HepG2 (cell line): ENCODE results near the gene TBCCD1. TPM values are rescaled to one million over a fixed set of nuclear protein-coding genes. Genes with fewer than 3 reads are reported as not detected.

ENCODE experiments used
- BCL6 ChIP-seq: IDR thresholded peaks from 2 replicates; pipeline ENCODE4 v1.6.1; 2016; ENCODE audit warnings: missing genetic modification reagents, missing compliant biosample characterization
- FOXC1 ChIP-seq: sonication (generic); formaldehyde crosslinking; IDR thresholded peaks from 2 replicates; pipeline ENCODE4 v1.8.0; 2022; ENCODE audit warnings: mild to moderate bottlenecking, missing genetic modification reagents, borderline replicate concordance
- FOXM1 ChIP-seq: sonication (generic); formaldehyde crosslinking; IDR thresholded peaks from 2 replicates; pipeline ENCODE4 v1.5.0; 2020; ENCODE audit warnings: missing genetic modification reagents
- FOXO4 ChIP-seq: sonication (generic); formaldehyde crosslinking; conservative IDR thresholded peaks from 2 replicates; pipeline ENCODE4 v1.8.1; 2023; ENCODE audit warnings: missing genetic modification reagents
- HIVEP1 ChIP-seq: sonication (generic); formaldehyde crosslinking; IDR thresholded peaks from 2 replicates; pipeline ENCODE4 v1.4.0; 2020; ENCODE audit warnings: mild to moderate bottlenecking, missing genetic modification reagents
- NR1H2 ChIP-seq: sonication (generic); formaldehyde crosslinking; IDR thresholded peaks from 2 replicates; pipeline ENCODE4 v1.8.1; 2022; ENCODE audit warnings: low read depth, missing genetic modification reagents, borderline replicate concordance
- RCOR2 ChIP-seq: IDR thresholded peaks from 2 replicates; pipeline ENCODE4 v1.6.1; 2016; ENCODE audit warnings: missing biosample characterization, missing genetic modification reagents
- SKI ChIP-seq: fragments of 450-650 bp; IDR thresholded peaks from one replicate; pipeline ENCODE4 v1.6.1; 2018; ENCODE audit warnings: mild to moderate bottlenecking; ENCODE audit not compliant: partially characterized antibody
- SKIL ChIP-seq: sonication (generic); formaldehyde crosslinking; IDR thresholded peaks from 2 replicates; pipeline ENCODE4 v1.8.0; 2022; ENCODE audit warnings: missing genetic modification reagents, mild to moderate bottlenecking, moderate library complexity, borderline replicate concordance
- SRSF4 ChIP-seq: fragments of 200-400 bp; formaldehyde crosslinking; IDR thresholded peaks from one replicate; pipeline ENCODE4 v1.6.1; 2018; ENCODE audit warnings: mild to moderate bottlenecking, low read depth, low read length, moderate library complexity; ENCODE audit not compliant: poor library complexity, severe bottlenecking
- TMF1 ChIP-seq: sonication (generic); formaldehyde crosslinking; IDR thresholded peaks from 2 replicates; pipeline ENCODE4 v1.8.1; 2022; ENCODE audit warnings: low read depth, missing genetic modification reagents
- ZBTB49 ChIP-seq: sonication (generic); formaldehyde crosslinking; IDR thresholded peaks from 2 replicates; pipeline ENCODE4 v1.4.0; 2020; ENCODE audit warnings: missing genetic modification reagents, borderline replicate concordance
- ZNF282 ChIP-seq: fragments of 450-650 bp; IDR thresholded peaks from 2 replicates; pipeline ENCODE4 v1.6.1; 2018; ENCODE audit not compliant: partially characterized antibody
- ZNF3 ChIP-seq: IDR thresholded peaks from 2 replicates; pipeline ENCODE4 v1.7.0; 2017; ENCODE audit warnings: inconsistent platforms
- ZNF317 ChIP-seq: sonication (generic); formaldehyde crosslinking; IDR thresholded peaks from 2 replicates; pipeline ENCODE4 v1.5.0; 2020; ENCODE audit warnings: mild to moderate bottlenecking, missing genetic modification reagents
- ZNF382 ChIP-seq: sonication (generic); formaldehyde crosslinking; IDR thresholded peaks from 2 replicates; pipeline ENCODE4 v1.5.0; 2020; ENCODE audit warnings: missing genetic modification reagents, mild to moderate bottlenecking, borderline replicate concordance
- ZNF619 ChIP-seq: sonication (generic); formaldehyde crosslinking; IDR thresholded peaks from 2 replicates; pipeline ENCODE4 v1.4.0; 2020; ENCODE audit warnings: mild to moderate bottlenecking, missing genetic modification reagents
- ZNF691 ChIP-seq: sonication (generic); formaldehyde crosslinking; IDR thresholded peaks from 2 replicates; pipeline ENCODE4 v1.4.0; 2020; ENCODE audit warnings: missing genetic modification reagents, low read depth, mild to moderate bottlenecking, borderline replicate concordance
- ZNF749 ChIP-seq: sonication (generic); formaldehyde crosslinking; IDR thresholded peaks from 2 replicates; pipeline ENCODE4 v1.8.0; 2022; ENCODE audit warnings: mild to moderate bottlenecking, missing genetic modification reagents, moderate library complexity, borderline replicate concordance
- ZXDC ChIP-seq: sonication (generic); formaldehyde crosslinking; IDR thresholded peaks from 2 replicates; pipeline ENCODE4 v1.5.0; 2020; ENCODE audit warnings: mild to moderate bottlenecking, missing genetic modification reagents
- polyA plus RNA-seq, 8 experiments: library from polyadenylated mRNA; depleted of rRNA in 3 of 8; stranded (reverse) in 7 of 8; unstranded in 1 of 8; fragments of >200 nt; fragmentation: Illumina TruSeq in 4 of 8; extraction: Trizol in 4 of 8; gene quantifications; 2 replicates each; pipeline versions ENCODE4 v1.2.1 to v1.2.3, GENCODE V29; 2011 to 2016; ENCODE audit warnings: low read depth in 4 of 8, missing spikeins in 1 of 8, mixed read lengths in 1 of 8; ENCODE audit not compliant: insufficient read depth in 1 of 8
- total RNA-seq, 5 experiments: library from RNA; depleted of rRNA; stranded (reverse); fragments of >200 nt; fragmentation: Illumina TruSeq; extraction: Trizol; gene quantifications; 2 replicates each; pipeline ENCODE4 v1.2.3, GENCODE V29; 2016; ENCODE audit warnings: low read depth in 1 of 5

TBCCD1 gene
- total and polyA plus RNA-seq, 2 of the 13 experiments (the other 11 are each of a cell fraction or from before 2014, with no cell fraction given) = 13.6 to 16.2 TPM

- TF ChIP-seq SRSF4 (no peak), ZNF619 (CRISPR knock-in tag) (no peak), TMF1 (CRISPR knock-in tag) (no peak), RCOR2 (CRISPR knock-in tag) (peak; percentile 77; the same call in 1 of the 2 replicates), ZNF749 (CRISPR knock-in tag) (no peak), SKIL (CRISPR knock-in tag) (peak; percentile 84), FOXM1 (no peak), ZNF382 (CRISPR knock-in tag) (no peak), NR1H2 (no peak), HIVEP1 (CRISPR knock-in tag) (no peak), FOXC1 (CRISPR knock-in tag) (peak; percentile 34), ZNF3 (CRISPR knock-in tag) (no peak), ZNF282 (no peak), ZNF691 (CRISPR knock-in tag) (no peak; the same call in 1 of the 2 replicates), BCL6 (CRISPR knock-in tag) (peak; percentile 87), FOXO4 (CRISPR knock-in tag) (0 out of 2 replicates have a peak, but pooled peaks have one; percentile 69), ZNF317 (CRISPR knock-in tag) (no peak), ZXDC (CRISPR knock-in tag) (no peak), SKI (peak; percentile 41), ZBTB49 (CRISPR knock-in tag) (no peak)
Measured at GRCh38 chr3:186599142-186599784, 32.1 kb upstream of the TBCCD1 start (continued).
